ENCODE data around the gene VEZF1.

The VEZF1 gene

DNA sequence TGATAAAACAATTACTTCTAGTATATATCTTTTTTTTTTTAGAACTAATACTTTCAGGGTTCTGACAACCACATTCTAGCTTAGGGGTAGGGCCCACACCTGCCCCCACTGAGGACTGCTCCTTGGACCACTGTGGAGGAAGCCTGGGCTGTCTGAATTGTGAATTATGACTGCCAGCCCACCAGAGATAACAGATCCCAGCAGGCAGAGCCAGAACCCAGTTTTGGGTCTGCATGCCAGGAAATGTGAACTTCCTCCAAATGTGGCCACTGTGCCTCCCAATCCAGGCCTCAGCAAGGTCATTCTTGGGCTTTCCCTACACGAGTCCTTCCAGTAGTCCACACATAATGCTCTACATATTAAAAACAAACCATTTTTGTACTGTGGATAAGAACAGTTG lies 15.9 kb downstream of the VEZF1 start:
- no peak overlapping the region for H3K4me3 ChIP-seq (ENCODE audit: low read depth, low read length)
- DNase-seq (ENCODE audit: low read depth) = no peak
- TF ChIP-seq, protein P1, sequence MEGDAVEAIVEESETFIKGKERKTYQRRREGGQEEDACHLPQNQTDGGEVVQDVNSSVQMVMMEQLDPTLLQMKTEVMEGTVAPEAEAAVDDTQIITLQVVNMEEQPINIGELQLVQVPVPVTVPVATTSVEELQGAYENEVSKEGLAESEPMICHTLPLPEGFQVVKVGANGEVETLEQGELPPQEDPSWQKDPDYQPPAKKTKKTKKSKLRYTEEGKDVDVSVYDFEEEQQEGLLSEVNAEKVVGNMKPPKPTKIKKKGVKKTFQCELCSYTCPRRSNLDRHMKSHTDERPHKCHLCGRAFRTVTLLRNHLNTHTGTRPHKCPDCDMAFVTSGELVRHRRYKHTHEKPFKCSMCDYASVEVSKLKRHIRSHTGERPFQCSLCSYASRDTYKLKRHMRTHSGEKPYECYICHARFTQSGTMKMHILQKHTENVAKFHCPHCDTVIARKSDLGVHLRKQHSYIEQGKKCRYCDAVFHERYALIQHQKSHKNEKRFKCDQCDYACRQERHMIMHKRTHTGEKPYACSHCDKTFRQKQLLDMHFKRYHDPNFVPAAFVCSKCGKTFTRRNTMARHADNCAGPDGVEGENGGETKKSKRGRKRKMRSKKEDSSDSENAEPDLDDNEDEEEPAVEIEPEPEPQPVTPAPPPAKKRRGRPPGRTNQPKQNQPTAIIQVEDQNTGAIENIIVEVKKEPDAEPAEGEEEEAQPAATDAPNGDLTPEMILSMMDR (conservative IDR thresholded peaks at IDR 0.05; ENCODE audit: low read depth, low read length) = no peak

DNA sequence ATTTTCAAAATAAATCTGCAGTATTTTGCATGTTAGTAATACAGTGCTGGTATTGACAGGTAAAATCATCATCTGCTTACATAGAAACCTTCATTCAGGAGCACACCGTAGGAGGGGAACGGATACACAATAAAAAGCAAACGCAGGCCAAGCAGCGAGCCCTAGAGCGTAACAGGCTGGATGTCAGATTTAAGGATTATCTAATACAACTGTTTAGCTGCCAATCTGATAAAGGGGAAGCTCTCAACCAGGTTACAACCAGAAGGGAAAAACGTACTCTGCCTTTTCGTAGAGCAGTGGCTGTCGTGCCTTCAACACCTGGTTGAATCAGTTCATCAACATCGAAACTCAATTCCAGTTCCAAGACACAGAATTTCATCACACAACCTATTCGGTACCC lies 16.5 kb downstream of the VEZF1 start:
- TF ChIP-seq, protein P1 (conservative IDR thresholded peaks at IDR 0.05; ENCODE audit: low read depth, low read length) = no peak
- H3K4me3 ChIP-seq (ENCODE audit: low read depth, low read length) = no peak overlapping the region
- no peak for DNase-seq (ENCODE audit: low read depth)

DNA sequence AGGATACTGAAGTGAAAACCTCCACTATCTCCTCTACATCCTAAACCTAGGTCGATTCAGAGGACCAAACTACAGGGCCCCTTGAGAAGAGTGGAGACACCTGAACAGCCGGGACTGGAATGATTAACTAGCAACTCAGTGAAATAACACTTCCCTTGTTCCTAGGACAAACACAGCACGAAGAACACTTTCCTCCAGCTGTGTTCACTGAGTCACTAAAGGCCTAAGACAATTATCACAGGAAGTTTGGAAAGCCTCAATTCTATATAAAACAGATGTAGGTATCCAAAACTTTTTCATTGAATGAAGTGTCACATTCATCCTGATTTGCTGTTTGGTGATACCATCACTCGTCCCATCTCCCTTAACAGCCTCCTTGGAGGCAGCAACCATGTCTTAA lies 17.3 kb downstream of the VEZF1 start:
- TF ChIP-seq, protein P1 (conservative IDR thresholded peaks at IDR 0.05; ENCODE audit: low read depth, low read length) = no peak
- H3K4me3 ChIP-seq (ENCODE audit: low read depth, low read length) = no peak overlapping the region

DNA sequence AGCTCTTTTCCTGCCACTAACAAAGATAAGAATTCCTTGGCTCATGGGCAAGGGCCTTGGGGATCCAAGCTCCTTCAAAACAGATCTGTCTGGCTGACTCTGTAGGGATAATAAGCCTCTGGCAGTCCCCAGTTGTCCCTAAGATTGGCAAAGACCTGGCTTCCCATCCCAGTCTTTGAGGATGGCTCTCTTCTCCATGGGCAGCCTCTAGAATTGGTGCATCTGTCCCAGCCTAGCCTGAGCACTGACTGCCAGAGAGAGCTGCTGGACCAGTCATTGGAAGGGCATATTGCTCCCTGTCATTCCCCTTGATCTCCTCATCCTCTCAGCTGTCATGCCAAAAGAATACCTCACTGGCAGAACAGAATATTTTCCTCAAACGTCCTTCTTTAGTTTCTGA lies 19.6 kb downstream of the VEZF1 start:
- no peak for DNase-seq (ENCODE audit: low read depth)
- TF ChIP-seq, protein P1 (conservative IDR thresholded peaks at IDR 0.05; ENCODE audit: low read depth, low read length) = no peak

More for the DNA sequence above, 17.3 kb downstream of the VEZF1 start:
- DNase-seq (ENCODE audit: low read depth) = no peak

DNA sequence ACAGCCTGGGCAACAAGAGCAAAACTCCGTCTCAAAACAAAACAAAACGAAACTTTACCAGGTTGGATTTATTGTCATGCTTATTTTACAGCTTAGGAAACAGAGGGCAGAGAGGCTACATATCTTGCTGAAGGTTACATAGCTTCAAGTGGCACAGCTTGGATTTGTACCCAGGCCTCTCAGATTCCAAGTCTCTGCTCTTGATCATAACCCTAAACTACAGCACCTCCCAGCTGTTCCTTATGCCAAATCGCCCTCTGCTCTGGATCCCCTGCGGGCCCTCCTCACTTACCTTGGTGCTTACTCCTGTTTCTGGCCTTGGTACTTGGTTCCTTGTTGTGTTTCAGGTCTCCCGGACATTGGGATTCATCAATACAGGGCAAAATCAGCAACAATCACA lies 21.2 kb downstream of the VEZF1 start:
- H3K4me3 ChIP-seq (ENCODE audit: low read depth, low read length) = no peak overlapping the region
- DNase-seq (ENCODE audit: low read depth) = no peak
- TF ChIP-seq, protein P1 (conservative IDR thresholded peaks at IDR 0.05; ENCODE audit: low read depth, low read length) = no peak

More for the DNA sequence above, 19.6 kb downstream of the VEZF1 start:
- H3K4me3 ChIP-seq (ENCODE audit: low read depth, low read length) = no peak overlapping the region

DNA sequence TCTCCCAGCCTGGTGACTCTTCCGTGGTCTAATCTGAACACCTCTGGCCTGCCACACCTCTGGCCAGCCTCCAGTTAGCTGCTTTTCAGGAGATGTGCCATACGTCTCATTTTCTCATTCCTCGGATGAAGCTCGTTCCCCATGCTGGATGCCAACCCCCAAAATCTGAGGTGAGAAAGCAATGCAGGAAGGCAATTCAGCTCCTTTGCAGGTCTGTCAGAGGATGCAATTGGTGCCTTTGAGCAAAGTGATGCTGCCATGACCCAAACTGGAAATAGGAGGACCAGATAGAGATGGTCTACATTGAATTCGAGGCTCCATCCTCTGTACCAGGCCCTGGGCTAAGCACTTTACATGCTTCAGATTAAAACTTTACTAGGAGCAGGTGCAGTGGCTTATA lies 21.8 kb downstream of the VEZF1 start:
- H3K4me3 ChIP-seq (ENCODE audit: low read depth, low read length) = no peak overlapping the region
- no peak for DNase-seq (ENCODE audit: low read depth)
- TF ChIP-seq, protein P1 (conservative IDR thresholded peaks at IDR 0.05; ENCODE audit: low read depth, low read length) = no peak

DNA sequence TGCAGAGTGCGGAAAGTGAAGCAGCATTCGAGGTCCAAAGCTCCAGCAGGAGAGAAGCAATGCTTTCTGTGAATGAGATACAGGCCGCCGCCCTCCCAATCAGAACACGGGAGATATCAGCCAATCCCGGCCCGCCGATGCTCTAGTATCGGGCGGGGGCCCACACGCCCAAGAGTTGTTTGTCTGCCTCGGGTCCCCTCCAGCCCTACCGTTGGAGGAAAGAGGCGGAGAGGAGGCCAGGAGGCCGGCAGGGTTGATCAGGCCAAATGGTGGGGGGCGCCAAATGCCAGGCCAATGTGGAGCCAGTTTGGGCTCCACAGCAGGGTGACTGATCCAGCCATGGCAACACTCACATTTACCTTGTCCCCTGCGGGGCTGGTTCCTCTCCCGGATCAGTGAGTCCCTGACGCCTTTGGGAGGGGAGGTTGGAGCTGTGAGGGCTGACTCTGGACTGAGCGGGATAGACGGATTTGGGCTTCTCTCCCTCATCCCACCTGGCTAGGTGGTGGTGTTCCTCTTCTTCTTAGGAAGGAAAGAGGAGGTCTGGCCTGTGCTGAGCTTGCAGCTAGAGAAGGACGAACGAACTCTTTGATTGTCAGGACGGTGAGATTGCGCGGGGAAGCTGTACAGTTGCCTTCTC lies 22.4 kb downstream of the VEZF1 start:
- no peak overlapping the region for H3K4me3 ChIP-seq (ENCODE audit: low read depth, low read length)
- DNase-seq (ENCODE audit: low read depth) = no peak
- TF ChIP-seq, protein P1 (conservative IDR thresholded peaks at IDR 0.05; ENCODE audit: low read depth, low read length) = no peak
